WTC11 (cell line): ENCODE data around the gene JUP. TPM values are rescaled to one million over a fixed set of nuclear protein-coding genes. Genes with fewer than 3 reads are reported as not detected.

Experiments used
- ATAC-seq: fragments of 200-7000 bp; cut with Tn5 transposase; 2 replicates; pipeline ENCODE4 v1.10.0; 2021; ENCODE audit warnings: mild to moderate bottlenecking, moderate library complexity
- CTCF ChIA-PET: fragments of 300-600 bp; sonication (Branson Sonifier 250); formaldehyde crosslinking; loops from one replicate; lab custom pipeline; 2021; ENCODE audit warnings: antibody characterized with exemption; lab: Charles Lee
- POLR2A ChIA-PET: fragments of 350-600 bp; sonication (Branson Sonifier 250); formaldehyde crosslinking; loops from one replicate; lab custom pipeline; 2021; ENCODE audit warnings: antibody characterized with exemption; lab: Charles Lee
- DNase-seq: peaks from one replicate; pipeline ENCODE4 v3.0.0; 2021; ENCODE audit warnings: low spot score
- H3K27ac Mint-ChIP-seq: 2 replicates; pipeline ENCODE4 v1.8.0; 2021; ENCODE audit warnings: mixed read lengths
- H3K27me3 Mint-ChIP-seq: 2 replicates; pipeline ENCODE4 v1.8.0; 2021; ENCODE audit warnings: low read depth, mild to moderate bottlenecking, moderate library complexity, mixed read lengths
- H3K36me3 Mint-ChIP-seq: 2 replicates; pipeline ENCODE4 v1.8.0; 2021; ENCODE audit warnings: mixed read lengths
- H3K4me1 Mint-ChIP-seq: 2 replicates; pipeline ENCODE4 v1.8.0; 2022; ENCODE audit warnings: mixed read lengths
- H3K4me3 Mint-ChIP-seq: 2 replicates; pipeline ENCODE4 v1.8.0; 2021; ENCODE audit warnings: mild to moderate bottlenecking, moderate library complexity, mixed read lengths
- H3K9me3 Mint-ChIP-seq: 2 replicates; pipeline ENCODE4 v1.8.0; 2021; ENCODE audit warnings: mixed read lengths
- AFF4 ChIP-seq: sonication (generic); formaldehyde crosslinking; IDR thresholded peaks from 2 replicates; pipeline ENCODE4 v1.8.1; 2023; ENCODE audit warnings: mild to moderate bottlenecking, missing genetic modification reagents, borderline replicate concordance
- CBFB ChIP-seq: sonication (generic); formaldehyde crosslinking; IDR thresholded peaks from 2 replicates; pipeline ENCODE4 v1.8.1; 2022; ENCODE audit warnings: mild to moderate bottlenecking, low read depth, missing genetic modification reagents
- CREM ChIP-seq: sonication (generic); formaldehyde crosslinking; IDR thresholded peaks from 2 replicates; pipeline ENCODE4 v1.8.1; 2022; ENCODE audit warnings: mild to moderate bottlenecking, missing genetic modification reagents, moderate library complexity
- ELF4 ChIP-seq: sonication (generic); formaldehyde crosslinking; IDR thresholded peaks from 2 replicates; pipeline ENCODE4 v1.8.1; 2022; ENCODE audit warnings: low read depth, mild to moderate bottlenecking, moderate library complexity, missing genetic modification reagents
- GABPB1 ChIP-seq: sonication (generic); formaldehyde crosslinking; IDR thresholded peaks from 2 replicates; pipeline ENCODE4 v1.8.1; 2023; ENCODE audit warnings: mild to moderate bottlenecking, missing genetic modification reagents
- GTF2I ChIP-seq: fragments of 250-450 bp; sonication (Bioruptor Pico); conservative IDR thresholded peaks from 2 replicates; pipeline ENCODE4 v1.4.0; 2021; ENCODE audit warnings: mild to moderate bottlenecking
- HMGXB4 ChIP-seq: sonication (generic); formaldehyde crosslinking; IDR thresholded peaks from 2 replicates; pipeline ENCODE4 v1.8.1; 2023; ENCODE audit warnings: mild to moderate bottlenecking, moderate library complexity, missing genetic modification reagents
- MAX ChIP-seq: sonication (generic); formaldehyde crosslinking; IDR thresholded peaks from 2 replicates; pipeline ENCODE4 v1.8.0; 2022; ENCODE audit warnings: mild to moderate bottlenecking, missing genetic modification reagents
- MYBL2 ChIP-seq: sonication (generic); formaldehyde crosslinking; IDR thresholded peaks from 2 replicates; pipeline ENCODE4 v1.8.1; 2023; ENCODE audit warnings: mild to moderate bottlenecking, moderate library complexity, missing genetic modification reagents
- NFE2L1 ChIP-seq: sonication (generic); formaldehyde crosslinking; IDR thresholded peaks from 2 replicates; pipeline ENCODE4 v1.8.1; 2023; ENCODE audit warnings: missing genetic modification reagents
- NR1H2 ChIP-seq: sonication (generic); formaldehyde crosslinking; IDR thresholded peaks from 2 replicates; pipeline ENCODE4 v1.9.0; 2021; ENCODE audit warnings: mild to moderate bottlenecking, moderate library complexity, missing genetic modification reagents
- PREB ChIP-seq: sonication (generic); formaldehyde crosslinking; IDR thresholded peaks from 2 replicates; pipeline ENCODE4 v1.8.1; 2022; ENCODE audit warnings: mild to moderate bottlenecking, missing genetic modification reagents, moderate library complexity, borderline replicate concordance
- SP1 ChIP-seq: sonication (generic); formaldehyde crosslinking; conservative IDR thresholded peaks from 2 replicates; pipeline ENCODE4 v1.8.1; 2022; ENCODE audit warnings: missing genetic modification reagents
- TCF7 ChIP-seq: sonication (generic); formaldehyde crosslinking; IDR thresholded peaks from 2 replicates; pipeline ENCODE4 v1.8.0; 2022; ENCODE audit warnings: mild to moderate bottlenecking, low read depth, missing genetic modification reagents, moderate library complexity
- TEAD1 ChIP-seq: sonication (generic); formaldehyde crosslinking; IDR thresholded peaks from 2 replicates; pipeline ENCODE4 v1.8.0; 2022; ENCODE audit warnings: mild to moderate bottlenecking, missing genetic modification reagents
- TP53 ChIP-seq: sonication (generic); formaldehyde crosslinking; IDR thresholded peaks from 2 replicates; pipeline ENCODE4 v1.8.1; 2023; ENCODE audit warnings: mild to moderate bottlenecking, missing genetic modification reagents
- USF2 ChIP-seq: sonication (generic); formaldehyde crosslinking; IDR thresholded peaks from 2 replicates; pipeline ENCODE4 v1.8.1; 2023; ENCODE audit warnings: mild to moderate bottlenecking, missing genetic modification reagents, moderate library complexity
- ZBTB21 ChIP-seq: sonication (generic); formaldehyde crosslinking; IDR thresholded peaks from 2 replicates; pipeline ENCODE4 v1.8.1; 2023; ENCODE audit warnings: mild to moderate bottlenecking, missing genetic modification reagents, borderline replicate concordance
- ZBTB43 ChIP-seq: sonication (generic); formaldehyde crosslinking; IDR thresholded peaks from 2 replicates; pipeline ENCODE4 v1.8.1; 2023; ENCODE audit warnings: mild to moderate bottlenecking, missing genetic modification reagents
- ZNF121 ChIP-seq: sonication (generic); formaldehyde crosslinking; IDR thresholded peaks from 2 replicates; pipeline ENCODE4 v1.8.0; 2023; ENCODE audit warnings: missing genetic modification reagents
- ZNF232 ChIP-seq: sonication (generic); formaldehyde crosslinking; IDR thresholded peaks from 2 replicates; pipeline ENCODE4 v1.8.0; 2022; ENCODE audit warnings: mild to moderate bottlenecking, missing genetic modification reagents
- ZNF671 ChIP-seq: fragments of 250-450 bp; sonication (Bioruptor Pico); IDR thresholded peaks from 2 replicates; pipeline ENCODE4 v1.8.0; 2021; ENCODE audit warnings: mild to moderate bottlenecking
- total RNA-seq: library from RNA; stranded (reverse); gene quantifications from 3 replicates; pipeline ENCODE4 v1.2.3, GENCODE V29; 2021

The JUP gene
- total RNA-seq, 1 experiment from 2014 or later = 103 TPM

- peaks cover 22% of the 10 kb centered on the region for H3K36me3 Mint-ChIP-seq
- ATAC-seq (peak; percentile 2), DNase-seq (no peak)
- TF ChIP-seq MAX = no peak
- TF ChIP-seq HMGXB4 (CRISPR knock-in tag) = 0 out of 2 replicates have a peak, but pooled peaks have one; percentile 6
- POLR2A ChIA-PET = interaction anchor here (1.0 to 4.3 kb wide), 4 partner anchors 28 to 124 kb away, joined by 3 to 62 read pairs (median 6); partner anchors contain the start of genes EIF1, HAP1 and JUP
- H3K27ac Mint-ChIP-seq = peak overlapping the region; percentile 19; the same call in 1 of the 2 replicates
- H3K4me1 Mint-ChIP-seq = peaks cover 28% of the 10 kb centered on the region
- peaks cover 7% of the 10 kb centered on the region for H3K27me3 Mint-ChIP-seq
- H3K9me3 Mint-ChIP-seq = no peaks in the 10 kb centered on the region
- peak overlapping the region; percentile 98 for H3K4me3 Mint-ChIP-seq
- CTCF ChIA-PET = interaction anchor here (0.9 to 4.6 kb wide), 5 partner anchors 11 to 76 kb away, joined by 3 to 91 read pairs (median 20); partner anchors contain the start of genes JUP and KLHL11
Measured at GRCh38 chr17:41813152-41813680, 26.7 kb upstream of the JUP start.

GRCh38 chr17:41812381-41813151 is 26.1 kb upstream of the JUP start, which contains the start of gene FKBP10:
FKBP10 (plus strand) TSS chr17:41813004; CDS start chr17:41813035, 31 bp downstream.
- no peaks in the 10 kb centered on the region for H3K9me3 Mint-ChIP-seq
- ATAC-seq (peak; percentile 72), DNase-seq (peak; percentile 90)
- H3K4me1 Mint-ChIP-seq = peaks cover 24% of the 10 kb centered on the region
- CTCF ChIA-PET = interaction anchor here (0.6 to 4.6 kb wide), 8 partner anchors 11 to 262 kb away, joined by 3 to 91 read pairs (median 6); partner anchors contain the start of genes JUP and KLHL11
- peaks cover 7% of the 10 kb centered on the region for H3K27me3 Mint-ChIP-seq
- peak within 1 kb of the TSS; percentile 98 for H3K4me3 Mint-ChIP-seq
- POLR2A ChIA-PET = interaction anchor here (0.6 to 4.3 kb wide), 8 partner anchors 25 to 204 kb away, joined by 3 to 62 read pairs (median 4); partner anchors contain the start of genes DNAJC7, EIF1, HAP1 and JUP
- H3K27ac Mint-ChIP-seq = peak within 1 kb of the TSS; percentile 95
- H3K36me3 Mint-ChIP-seq = peaks cover 16% of the 10 kb centered on the region
- TF ChIP-seq ZNF671 (CRISPR knock-in tag) = no peak
- no peak for TF ChIP-seq CREM
- TF ChIP-seq GTF2I (CRISPR knock-in tag) = no peak
- no peak for TF ChIP-seq ELF4 (CRISPR knock-in tag)
- peak; percentile 25; the same call in 1 of the 2 replicates for TF ChIP-seq TEAD1
- peak; percentile 78; the same call in 1 of the 2 replicates for TF ChIP-seq MAX
- TF ChIP-seq TP53 = 0 out of 2 replicates have a peak, but pooled peaks have one; percentile 12
- TF ChIP-seq ZNF232 = peak; percentile 38; the same call in 1 of the 2 replicates
- TF ChIP-seq GABPB1 = peak; percentile 43
- TF ChIP-seq NFE2L1 = 0 out of 2 replicates have a peak, but pooled peaks have one; percentile 48
- TF ChIP-seq ZBTB43 (CRISPR knock-in tag) = peak; percentile 71; the same call in 1 of the 2 replicates
- TF ChIP-seq SP1 (CRISPR knock-in tag) = peak; percentile 75
- no peak for TF ChIP-seq TCF7 (CRISPR knock-in tag)
- no peak for TF ChIP-seq ZBTB21 (CRISPR knock-in tag)
- TF ChIP-seq ZNF121 (CRISPR knock-in tag) = no peak
- peak; percentile 43 for TF ChIP-seq USF2 (CRISPR knock-in tag)
- peak; percentile 38; the same call in 1 of the 2 replicates for TF ChIP-seq MYBL2
- TF ChIP-seq PREB (CRISPR knock-in tag) = no peak
- TF ChIP-seq CBFB (CRISPR knock-in tag) = 0 out of 2 replicates have a peak, but pooled peaks have one; percentile 65
- no peak for TF ChIP-seq NR1H2 (CRISPR knock-in tag)
- 0 out of 2 replicates have a peak, but pooled peaks have one; percentile 8 for TF ChIP-seq AFF4 (CRISPR knock-in tag)
